Breast epithelium (tissue), 3 donors: Measurements from ENCODE around the gene RNU1-3.
"Not testable (repeated sequence)": the region's sequence is repeated elsewhere in the genome, so short reads cannot be mapped to it uniquely, and the experiment has no call there.

ENCODE experiments used
- CTCF ChIP-seq, 3 donors: fragments of 450-650 bp; IDR thresholded peaks; one replicate each; pipeline ENCODE4 v1.5.1; 2016 to 2017; ENCODE audit warnings: antibody characterized with exemption in 3 of 3, mild to moderate bottlenecking in 3 of 3, moderate library complexity in 3 of 3
- POLR2A ChIP-seq: fragments of 450-650 bp; IDR thresholded peaks from one replicate; pipeline ENCODE4 v1.6.1; 2016; ENCODE audit warnings: antibody characterized with exemption, mild to moderate bottlenecking, moderate library complexity
- POLR2AphosphoS5 ChIP-seq, 3 donors: sonication (generic); formaldehyde crosslinking; IDR thresholded peaks; one replicate each; pipeline ENCODE4 v1.6.1; 2017; ENCODE audit warnings: antibody characterized with exemption in 3 of 3

GRCh38 chr1:16709659-16710087, 42.9 kb upstream of the RNU1-3 start:
- peak in 1 of 3 donors; percentile 57 for TF ChIP-seq CTCF (IDR thresholded peaks at IDR 0.05)
- TF ChIP-seq POLR2A; POLR2AphosphoS5 (IDR thresholded peaks at IDR 0.05): not testable (repeated sequence)
